ENCODE data around the gene PTGR3. TPM values are rescaled to one million over a fixed set of nuclear protein-coding genes. Genes with fewer than 3 reads are reported as not detected.

PTGR3 gene
- total RNA-seq, 1 experiment from 2014 or later: 13.8 TPM

GRCh38 chr18:75172299-75173124, 36.4 kb downstream of the PTGR3 start:
- no peak for TF ChIP-seq TCF7 (CRISPR knock-in tag; IDR thresholded peaks at IDR 0.05; ENCODE audit: low read depth)
- no peak for TF ChIP-seq KAT7 (CRISPR knock-in tag; IDR thresholded peaks at IDR 0.05; ENCODE audit: borderline replicate concordance)
- TF ChIP-seq SOX15 (CRISPR knock-in tag; IDR thresholded peaks at IDR 0.05): no peak
- TF ChIP-seq FOXP4 (CRISPR knock-in tag; IDR thresholded peaks at IDR 0.05): no peak
- TF ChIP-seq EMX1 (CRISPR knock-in tag; IDR thresholded peaks at IDR 0.05): no peak
- TF ChIP-seq ESRRA (CRISPR knock-in tag; IDR thresholded peaks at IDR 0.05; ENCODE audit: borderline replicate concordance): no peak
- TF ChIP-seq ARID4B (CRISPR knock-in tag; IDR thresholded peaks at IDR 0.05; ENCODE audit: borderline replicate concordance): no peak
- TF ChIP-seq NR3C1 (CRISPR knock-in tag; conservative IDR thresholded peaks at IDR 0.05; ENCODE audit: low read depth): no peak
- TF ChIP-seq ATF2 (CRISPR knock-in tag; IDR thresholded peaks at IDR 0.05; ENCODE audit: borderline replicate concordance, low read depth): no peak
- no peak for TF ChIP-seq GTF2I (CRISPR knock-in tag; conservative IDR thresholded peaks at IDR 0.05)
- no peak for TF ChIP-seq USF2 (CRISPR knock-in tag; IDR thresholded peaks at IDR 0.05)
- TF ChIP-seq OVOL2 (CRISPR knock-in tag; IDR thresholded peaks at IDR 0.05; ENCODE audit: borderline replicate concordance): no peak
- no peak for TF ChIP-seq MXD4 (CRISPR knock-in tag; IDR thresholded peaks at IDR 0.05; ENCODE audit: borderline replicate concordance)
- no peak for TF ChIP-seq ETV6 (CRISPR knock-in tag; IDR thresholded peaks at IDR 0.05)
- no peak for TF ChIP-seq ZSCAN18 (CRISPR knock-in tag; IDR thresholded peaks at IDR 0.05)
- TF ChIP-seq ZNF263 (CRISPR knock-in tag; IDR thresholded peaks at IDR 0.05; ENCODE audit: low read depth): no peak
- ATAC-seq (no peak), DNase-seq (ENCODE audit: low spot score) (no peak)
- Mint-ChIP-seq H3K36me3 (no peaks in the 10 kb centered on the region), H3K4me3 (no peak overlapping the region), H3K9me3 (no peaks in the 10 kb centered on the region), H3K27ac (no peak overlapping the region), H3K4me1 (peaks cover 16% of the 10 kb centered on the region), H3K27me3 (ENCODE audit: low read depth) (no peaks in the 10 kb centered on the region)
- CTCF ChIA-PET: interaction anchor here (1.1 to 1.2 kb wide), 2 partner anchors 16 to 555 kb away, joined by 3 read pairs; no protein-coding TSS in a partner anchor
- POLR2A ChIA-PET: no interaction called here

Measured in WTC11 (cell line).